PFSK-1 (cell line): Measurements from ENCODE around the gene CEACAM6.

ENCODE experiments used
- FOXP2 ChIP-seq: optimal IDR thresholded peaks from 2 replicates; pipeline ENCODE3; 2011; ENCODE audit warnings: borderline replicate concordance, control low read depth, inconsistent platforms; ENCODE audit not compliant: insufficient read depth; ENCODE audit errors: extremely low read length, extremely low read depth
- POLR2AphosphoS5 ChIP-seq: IDR thresholded peaks from 2 replicates; pipeline ENCODE4 v1.6.1; 2012; ENCODE audit warnings: low read depth, mild to moderate bottlenecking, control low read depth, low read length, moderate library complexity
- SIN3A ChIP-seq: IDR thresholded peaks from 2 replicates; pipeline ENCODE4 v1.6.1; 2012; ENCODE audit warnings: mild to moderate bottlenecking, low read length, moderate library complexity, borderline replicate concordance; ENCODE audit not compliant: insufficient read depth
- TAF1 ChIP-seq: IDR thresholded peaks from 2 replicates; pipeline ENCODE4 v1.6.1; 2012; ENCODE audit warnings: low read length, control low read depth, borderline replicate concordance; ENCODE audit not compliant: insufficient read depth
- TF ChIP-seq, protein P1 (sequence below), 2 experiments: IDR thresholded peaks; 2 replicates each; pipeline versions ENCODE4 v1.6.1 to v1.8.0; 2011 to 2012; ENCODE audit warnings: low read depth in 2 of 2, low read length in 2 of 2, control low read depth in 1 of 2, inconsistent platforms in 1 of 2, mild to moderate bottlenecking in 1 of 2, moderate library complexity in 1 of 2; ENCODE audit not compliant: insufficient read depth in 1 of 2

Gene CEACAM6

DNA sequence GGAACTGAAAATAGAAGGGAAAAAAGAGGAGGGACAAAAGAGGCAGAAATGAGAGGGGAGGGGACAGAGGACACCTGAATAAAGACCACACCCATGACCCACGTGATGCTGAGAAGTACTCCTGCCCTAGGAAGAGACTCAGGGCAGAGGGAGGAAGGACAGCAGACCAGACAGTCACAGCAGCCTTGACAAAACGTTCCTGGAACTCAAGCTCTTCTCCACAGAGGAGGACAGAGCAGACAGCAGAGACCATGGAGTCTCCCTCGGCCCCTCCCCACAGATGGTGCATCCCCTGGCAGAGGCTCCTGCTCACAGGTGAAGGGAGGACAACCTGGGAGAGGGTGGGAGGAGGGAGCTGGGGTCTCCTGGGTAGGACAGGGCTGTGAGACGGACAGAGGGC is 46.8 kb upstream of the CEACAM6 start, which contains the start of gene CEACAM5:
TSS of gene CEACAM5 (plus strand) at position 146 of the 400 bp plus-strand sequence. CDS start at position 252, 106 bp downstream.
- TF ChIP-seq FOXP2 (no peak), POLR2AphosphoS5 (no peak), TAF1 (no peak)

DNA sequence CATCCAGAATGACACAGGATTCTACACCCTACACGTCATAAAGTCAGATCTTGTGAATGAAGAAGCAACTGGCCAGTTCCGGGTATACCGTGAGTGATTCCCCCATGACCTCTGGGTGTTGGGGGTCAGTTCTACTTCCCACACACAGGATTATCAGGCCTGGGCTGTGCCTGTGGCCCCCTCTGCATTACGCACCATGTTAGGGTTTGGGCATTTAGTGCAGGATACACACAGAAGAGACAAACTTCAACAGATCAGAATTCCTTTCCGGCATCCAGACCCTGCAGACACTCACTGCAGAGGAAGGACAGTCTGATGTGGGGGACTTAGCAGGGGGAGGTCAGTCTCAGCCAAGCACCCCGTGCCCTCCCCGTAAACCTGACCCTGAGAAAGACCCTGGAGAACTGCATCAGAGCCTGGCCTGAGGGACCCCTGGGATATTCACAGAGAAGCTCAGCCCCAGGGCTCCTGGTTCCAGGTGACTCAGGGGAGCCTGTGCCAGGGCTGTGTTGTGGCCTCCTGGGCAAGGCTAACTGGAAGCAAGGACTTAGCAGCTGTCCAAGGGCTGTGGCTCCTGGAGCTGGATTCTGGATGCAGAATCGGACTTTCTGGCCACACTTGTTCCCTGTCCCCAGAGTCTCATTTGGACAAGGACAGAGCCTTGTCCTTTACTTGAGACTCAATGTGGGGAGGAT is 45.2 kb upstream of the CEACAM6 start:
- TF ChIP-seq TAF1, result no peak
- TF ChIP-seq POLR2AphosphoS5, result no peak
- no peak for TF ChIP-seq SIN3A
- TF ChIP-seq, protein P1, sequence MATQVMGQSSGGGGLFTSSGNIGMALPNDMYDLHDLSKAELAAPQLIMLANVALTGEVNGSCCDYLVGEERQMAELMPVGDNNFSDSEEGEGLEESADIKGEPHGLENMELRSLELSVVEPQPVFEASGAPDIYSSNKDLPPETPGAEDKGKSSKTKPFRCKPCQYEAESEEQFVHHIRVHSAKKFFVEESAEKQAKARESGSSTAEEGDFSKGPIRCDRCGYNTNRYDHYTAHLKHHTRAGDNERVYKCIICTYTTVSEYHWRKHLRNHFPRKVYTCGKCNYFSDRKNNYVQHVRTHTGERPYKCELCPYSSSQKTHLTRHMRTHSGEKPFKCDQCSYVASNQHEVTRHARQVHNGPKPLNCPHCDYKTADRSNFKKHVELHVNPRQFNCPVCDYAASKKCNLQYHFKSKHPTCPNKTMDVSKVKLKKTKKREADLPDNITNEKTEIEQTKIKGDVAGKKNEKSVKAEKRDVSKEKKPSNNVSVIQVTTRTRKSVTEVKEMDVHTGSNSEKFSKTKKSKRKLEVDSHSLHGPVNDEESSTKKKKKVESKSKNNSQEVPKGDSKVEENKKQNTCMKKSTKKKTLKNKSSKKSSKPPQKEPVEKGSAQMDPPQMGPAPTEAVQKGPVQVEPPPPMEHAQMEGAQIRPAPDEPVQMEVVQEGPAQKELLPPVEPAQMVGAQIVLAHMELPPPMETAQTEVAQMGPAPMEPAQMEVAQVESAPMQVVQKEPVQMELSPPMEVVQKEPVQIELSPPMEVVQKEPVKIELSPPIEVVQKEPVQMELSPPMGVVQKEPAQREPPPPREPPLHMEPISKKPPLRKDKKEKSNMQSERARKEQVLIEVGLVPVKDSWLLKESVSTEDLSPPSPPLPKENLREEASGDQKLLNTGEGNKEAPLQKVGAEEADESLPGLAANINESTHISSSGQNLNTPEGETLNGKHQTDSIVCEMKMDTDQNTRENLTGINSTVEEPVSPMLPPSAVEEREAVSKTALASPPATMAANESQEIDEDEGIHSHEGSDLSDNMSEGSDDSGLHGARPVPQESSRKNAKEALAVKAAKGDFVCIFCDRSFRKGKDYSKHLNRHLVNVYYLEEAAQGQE (IDR thresholded peaks at IDR 0.05; ENCODE audit: insufficient read depth in 1 of 2, low read depth in 2 of 2, low read length in 2 of 2), result no peak
- no peak for TF ChIP-seq FOXP2

DNA sequence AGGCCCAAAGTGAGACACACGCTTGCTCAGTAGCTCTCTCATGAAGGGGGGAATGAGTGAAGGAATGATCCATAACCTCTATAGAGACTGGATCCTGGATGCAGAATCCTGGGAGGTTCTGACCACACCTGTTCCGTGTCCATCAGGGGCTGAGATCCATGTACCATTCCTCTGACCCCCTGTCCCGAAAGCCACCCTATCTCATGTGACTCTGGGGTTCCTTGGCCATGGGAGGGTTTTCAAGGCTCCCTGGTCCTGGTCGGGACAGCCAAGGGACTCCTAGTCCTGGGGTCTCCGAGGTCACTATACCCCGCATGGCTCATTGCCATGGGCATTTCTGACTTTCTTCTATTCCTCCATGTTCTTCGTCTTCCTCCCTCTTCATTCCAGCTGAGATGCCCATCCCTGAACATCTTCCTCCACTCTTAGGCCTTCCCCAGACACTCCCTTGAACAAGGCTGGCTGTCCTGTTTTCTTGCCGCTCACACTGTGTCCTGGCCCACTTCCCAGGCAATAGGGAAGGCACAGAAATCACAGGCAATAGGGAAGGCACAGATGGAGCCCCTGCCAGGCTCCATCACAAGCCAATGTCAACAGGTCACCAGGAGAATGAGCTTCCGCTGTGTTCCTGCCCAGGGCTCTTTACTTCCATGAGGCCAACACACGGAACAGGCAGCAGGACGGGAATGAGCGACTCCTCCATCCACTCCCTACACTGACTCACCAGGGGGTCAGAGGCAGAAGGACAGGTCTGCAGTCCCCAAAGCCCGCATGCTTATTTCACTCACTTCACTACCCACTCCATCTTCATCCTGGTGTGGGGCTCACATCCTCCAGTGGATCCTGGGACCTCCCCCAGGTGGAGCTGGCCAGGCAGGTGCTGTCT is 43.7 kb upstream of the CEACAM6 start:
- TF ChIP-seq POLR2AphosphoS5 (no peak), FOXP2 (no peak), SIN3A (no peak), TAF1 (no peak)
- TF ChIP-seq, protein P1 (IDR thresholded peaks at IDR 0.05; ENCODE audit: insufficient read depth in 1 of 2, low read depth in 2 of 2, low read length in 2 of 2), result no peak

DNA sequence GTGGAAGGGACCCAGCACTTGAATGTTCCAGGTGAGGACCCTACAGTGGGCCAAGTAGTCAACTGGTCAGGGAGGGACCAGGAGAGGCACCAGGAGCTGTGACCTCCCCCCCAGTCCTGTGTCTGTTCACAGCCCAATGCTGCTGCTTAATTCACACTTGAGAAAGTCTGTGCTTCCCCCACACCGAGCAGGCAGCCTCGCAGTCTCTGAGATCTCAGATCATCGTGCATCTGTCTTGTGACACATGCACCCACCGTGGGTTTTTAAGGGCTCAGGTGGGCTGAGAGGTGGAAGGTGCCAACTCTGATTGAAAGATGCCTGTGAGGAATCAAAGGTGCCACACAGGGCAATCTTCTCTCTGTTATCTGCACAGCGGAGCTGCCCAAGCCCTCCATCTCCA is 40.7 kb upstream of the CEACAM6 start:
- TF ChIP-seq TAF1, result no peak
- TF ChIP-seq, protein P1 (IDR thresholded peaks at IDR 0.05; ENCODE audit: insufficient read depth in 1 of 2, low read depth in 2 of 2, low read length in 2 of 2), result no peak
- TF ChIP-seq FOXP2, result no peak
- no peak for TF ChIP-seq POLR2AphosphoS5
- TF ChIP-seq SIN3A, result no peak

DNA sequence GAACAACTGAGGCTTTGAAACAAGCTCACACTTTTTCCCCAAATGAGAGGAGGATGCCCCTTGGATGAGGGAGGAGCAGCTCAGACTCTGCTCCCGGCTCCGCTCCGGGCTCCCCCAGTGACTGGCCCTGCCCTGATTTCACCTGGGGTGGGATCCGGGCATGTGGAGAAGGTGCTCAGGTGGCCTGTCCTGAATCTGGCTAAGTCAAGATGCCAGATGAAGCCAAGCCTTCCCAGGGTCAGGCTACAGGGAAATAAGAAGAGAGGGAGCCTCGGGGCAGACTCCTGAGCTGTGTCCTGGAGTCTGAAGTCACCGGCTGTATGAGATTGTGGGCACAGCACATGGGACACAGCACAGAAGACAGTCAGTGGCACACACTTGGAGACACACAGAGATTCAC is 36.6 kb upstream of the CEACAM6 start:
- no peak for TF ChIP-seq SIN3A

DNA sequence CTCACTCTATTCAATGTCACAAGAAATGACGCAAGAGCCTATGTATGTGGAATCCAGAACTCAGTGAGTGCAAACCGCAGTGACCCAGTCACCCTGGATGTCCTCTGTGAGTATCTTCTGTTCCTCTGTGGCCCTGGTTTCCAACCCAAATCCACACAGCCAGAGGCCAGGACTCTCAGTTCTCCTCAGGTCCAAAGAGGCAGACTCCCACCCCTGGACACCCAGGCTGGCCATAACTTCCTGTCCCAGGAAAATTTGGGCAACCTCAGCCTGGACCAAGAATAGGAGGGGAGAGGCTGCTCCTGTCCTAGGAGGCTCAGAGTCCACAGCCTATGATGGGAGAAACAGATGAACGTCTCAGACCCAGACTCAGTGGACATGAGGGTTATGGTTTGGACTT is 35.2 kb upstream of the CEACAM6 start:
- TF ChIP-seq POLR2AphosphoS5 (no peak), TAF1 (no peak), SIN3A (no peak), FOXP2 (no peak)
- TF ChIP-seq, protein P1 (IDR thresholded peaks at IDR 0.05; ENCODE audit: insufficient read depth in 1 of 2, low read depth in 2 of 2, low read length in 2 of 2), result no peak
